ENCODE measurements around the gene HDDC2.

The HDDC2 gene

GRCh38 chr6:125246566-125246965 lies 55.2 kb downstream of the HDDC2 start:
- H3K27me3 ChIP-seq (ENCODE audit: insufficient read depth, poor library complexity, severe bottlenecking) = no peaks in the 10 kb centered on the region
- TF ChIP-seq GABPA (IDR thresholded peaks at IDR 0.05; ENCODE audit: low read depth) (no peak), POLR2AphosphoS5 (IDR thresholded peaks at IDR 0.05; ENCODE audit: low read depth) (no peak), REST (IDR thresholded peaks at IDR 0.05; ENCODE audit: insufficient replicate concordance, low read depth) (no peak), CTCF (IDR thresholded peaks at IDR 0.05; ENCODE audit: insufficient read depth, low read length) (no peak)
- H3K4me3 ChIP-seq (replicated peaks; ENCODE audit: insufficient read depth, low read length) = no peak overlapping the region
- no peak for DNase-seq (ENCODE audit: low read depth in 1 of 2, low spot score in 1 of 2)
- H3K27ac ChIP-seq (replicated peaks) = no peak overlapping the region

GRCh38 chr6:125245523-125246264 lies 56.1 kb downstream of the HDDC2 start:
- no peak overlapping the region for H3K27ac ChIP-seq (replicated peaks)
- no peaks in the 10 kb centered on the region for H3K27me3 ChIP-seq (ENCODE audit: insufficient read depth, poor library complexity, severe bottlenecking)
- H3K4me3 ChIP-seq (replicated peaks; ENCODE audit: insufficient read depth, low read length) = no peak overlapping the region
- TF ChIP-seq REST (IDR thresholded peaks at IDR 0.05; ENCODE audit: insufficient replicate concordance, low read depth) = no peak
- no peak for TF ChIP-seq SPI1 (IDR thresholded peaks at IDR 0.05; ENCODE audit: borderline replicate concordance, low read depth)
- TF ChIP-seq GABPA (IDR thresholded peaks at IDR 0.05; ENCODE audit: low read depth) = no peak
- no peak for TF ChIP-seq POLR2AphosphoS5 (IDR thresholded peaks at IDR 0.05; ENCODE audit: low read depth)
- TF ChIP-seq CTCF (IDR thresholded peaks at IDR 0.05; ENCODE audit: insufficient read depth, low read length) = no peak
- DNase-seq (ENCODE audit: low read depth in 1 of 2, low spot score in 1 of 2) = no peak

GRCh38 chr6:125245109-125245508 lies 56.7 kb downstream of the HDDC2 start:
- no peaks in the 10 kb centered on the region for H3K27me3 ChIP-seq (ENCODE audit: insufficient read depth, poor library complexity, severe bottlenecking)
- DNase-seq (ENCODE audit: low read depth in 1 of 2, low spot score in 1 of 2) = no peak
- no peak overlapping the region for H3K27ac ChIP-seq (replicated peaks)
- no peak for TF ChIP-seq REST (IDR thresholded peaks at IDR 0.05; ENCODE audit: insufficient replicate concordance, low read depth)
- no peak for TF ChIP-seq SPI1 (IDR thresholded peaks at IDR 0.05; ENCODE audit: borderline replicate concordance, low read depth)
- no peak for TF ChIP-seq CTCF (IDR thresholded peaks at IDR 0.05; ENCODE audit: insufficient read depth, low read length)
- no peak for TF ChIP-seq POLR2AphosphoS5 (IDR thresholded peaks at IDR 0.05; ENCODE audit: low read depth)
- no peak for TF ChIP-seq GABPA (IDR thresholded peaks at IDR 0.05; ENCODE audit: low read depth)
- H3K4me3 ChIP-seq (replicated peaks; ENCODE audit: insufficient read depth, low read length) = no peak overlapping the region
